ENCODE results near the gene POMGNT1. TPM values are rescaled to one million over a fixed set of nuclear protein-coding genes. Genes with fewer than 3 reads are reported as not detected.
A peak's percentile ranks its signal among the peaks of the same experiment; 100 is the strongest.

The POMGNT1 gene
- total RNA-seq, 1 experiment from 2014 or later: 74.5 TPM

DNA sequence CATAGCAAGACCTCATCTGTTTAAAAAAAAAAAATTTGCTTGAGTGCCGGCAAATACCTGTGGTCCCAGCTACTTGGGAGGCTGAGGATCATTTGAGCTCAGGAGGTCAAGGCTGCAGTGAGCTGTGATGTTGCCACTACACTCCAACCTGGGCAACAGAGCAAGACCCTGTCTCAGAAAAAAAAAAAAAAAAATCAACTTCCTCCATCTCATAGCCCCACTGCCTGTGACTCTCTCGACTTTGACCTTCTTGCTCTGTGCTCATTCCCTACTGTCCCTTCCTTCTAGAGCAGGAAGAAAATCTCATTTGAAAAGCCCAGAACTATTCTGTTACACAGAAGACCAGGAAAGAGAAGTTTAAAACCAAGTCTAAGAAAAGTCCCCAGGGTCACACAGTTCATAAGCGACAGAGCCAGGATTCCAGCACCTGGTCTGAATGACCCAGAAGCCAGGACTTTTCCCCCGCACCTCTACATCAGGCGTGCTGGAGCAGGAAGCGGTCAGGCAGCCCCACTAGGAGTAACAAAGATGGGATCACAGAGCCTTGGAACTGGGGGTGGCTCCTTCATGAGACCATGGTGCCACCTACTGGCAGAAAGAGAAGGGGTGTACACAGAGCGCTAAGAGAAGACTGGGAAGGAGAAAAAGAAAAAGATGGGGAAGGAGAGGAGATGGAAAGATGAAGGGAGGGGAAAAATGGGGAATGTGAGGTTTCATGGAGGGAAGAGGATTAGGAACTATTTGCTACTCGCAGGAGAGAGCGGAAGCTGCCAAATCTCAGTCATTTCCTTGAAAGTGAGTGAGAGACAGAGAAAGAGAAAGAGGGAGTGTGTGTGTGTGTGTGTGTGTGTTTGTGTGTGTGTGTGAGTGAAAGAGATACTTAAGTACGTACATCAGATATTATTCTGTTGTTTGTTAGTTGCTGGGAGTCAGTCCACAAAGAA, 18.8 kb downstream of the POMGNT1 start:
- CTCF ChIA-PET: interaction anchor here (0.6 to 1.5 kb wide), 6 partner anchors 24 to 140 kb away, joined by 3 to 4 read pairs (median 3); no protein-coding TSS in a partner anchor
- H3K9me3 Mint-ChIP-seq (ENCODE audit: low read depth, unreplicated experiment): no peaks in the 10 kb centered on the region
- TF ChIP-seq, protein P1, sequence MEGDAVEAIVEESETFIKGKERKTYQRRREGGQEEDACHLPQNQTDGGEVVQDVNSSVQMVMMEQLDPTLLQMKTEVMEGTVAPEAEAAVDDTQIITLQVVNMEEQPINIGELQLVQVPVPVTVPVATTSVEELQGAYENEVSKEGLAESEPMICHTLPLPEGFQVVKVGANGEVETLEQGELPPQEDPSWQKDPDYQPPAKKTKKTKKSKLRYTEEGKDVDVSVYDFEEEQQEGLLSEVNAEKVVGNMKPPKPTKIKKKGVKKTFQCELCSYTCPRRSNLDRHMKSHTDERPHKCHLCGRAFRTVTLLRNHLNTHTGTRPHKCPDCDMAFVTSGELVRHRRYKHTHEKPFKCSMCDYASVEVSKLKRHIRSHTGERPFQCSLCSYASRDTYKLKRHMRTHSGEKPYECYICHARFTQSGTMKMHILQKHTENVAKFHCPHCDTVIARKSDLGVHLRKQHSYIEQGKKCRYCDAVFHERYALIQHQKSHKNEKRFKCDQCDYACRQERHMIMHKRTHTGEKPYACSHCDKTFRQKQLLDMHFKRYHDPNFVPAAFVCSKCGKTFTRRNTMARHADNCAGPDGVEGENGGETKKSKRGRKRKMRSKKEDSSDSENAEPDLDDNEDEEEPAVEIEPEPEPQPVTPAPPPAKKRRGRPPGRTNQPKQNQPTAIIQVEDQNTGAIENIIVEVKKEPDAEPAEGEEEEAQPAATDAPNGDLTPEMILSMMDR (IDR thresholded peaks at IDR 0.05; ENCODE audit: unreplicated experiment): peak; percentile 85
- H3K27ac Mint-ChIP-seq (ENCODE audit: unreplicated experiment): no peak overlapping the region
- H3K27me3 Mint-ChIP-seq (ENCODE audit: unreplicated experiment): no peaks in the 10 kb centered on the region
- no peak overlapping the region for H3K4me3 Mint-ChIP-seq (ENCODE audit: low read depth, unreplicated experiment)
- BruUV-seq (replicated peaks): no TSS peak
- peaks cover 23% of the 10 kb centered on the region for H3K36me3 Mint-ChIP-seq (ENCODE audit: insufficient read depth, unreplicated experiment)
- DNase-seq: peak; percentile 88
- H3K4me1 Mint-ChIP-seq (ENCODE audit: low read depth, unreplicated experiment): peaks cover 6% of the 10 kb centered on the region
- intact Hi-C loops (cut with micrococcal nuclease; ENCODE audit: unreplicated experiment): loop anchor here (1.0 to 5.0 kb wide), 5 partner anchors 44 to 287 kb away; no protein-coding TSS in a partner anchor

DNA sequence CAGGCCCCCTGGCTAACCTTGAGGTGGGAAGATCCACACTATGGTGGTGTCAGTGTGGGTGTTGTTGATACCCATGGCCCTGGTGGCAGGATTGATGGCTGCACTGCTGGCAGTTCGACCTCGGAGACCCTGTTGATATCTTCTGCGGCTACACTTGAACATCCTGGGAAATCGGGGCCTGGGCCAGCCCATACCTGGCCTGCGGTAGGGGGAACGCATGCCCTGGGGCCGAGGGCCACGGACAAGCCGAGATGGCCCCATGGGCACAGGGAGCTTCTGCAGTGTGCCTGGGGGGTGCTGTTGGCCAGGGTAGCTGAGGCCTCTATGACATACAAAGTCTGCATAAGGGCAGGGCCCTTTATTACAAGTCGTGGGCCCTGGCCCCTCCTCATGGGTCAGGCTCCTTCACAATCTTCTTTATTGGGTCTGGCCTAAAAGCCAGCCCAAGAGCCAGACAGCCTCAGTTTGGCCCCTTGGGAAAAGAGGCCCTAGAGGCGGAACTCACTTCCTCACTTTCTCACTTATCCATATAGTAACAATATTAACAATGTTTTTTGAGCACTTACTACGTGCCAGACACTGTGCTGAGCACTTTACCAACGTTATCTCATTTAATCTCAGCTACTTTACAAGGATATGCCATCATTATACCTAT, 21.9 kb downstream of the POMGNT1 start, which contains the start of gene P3R3URF:
Gene P3R3URF, minus strand, starts transcription at position 278 of the 655 bp plus-strand sequence. Its CDS starts 17 bp downstream, at position 261.
- Mint-ChIP-seq H3K9me3 (ENCODE audit: low read depth, unreplicated experiment) (no peaks in the 10 kb centered on the region), H3K4me1 (ENCODE audit: low read depth, unreplicated experiment) (no peaks in the 10 kb centered on the region), H3K27ac (ENCODE audit: unreplicated experiment) (no peak within 1 kb of the TSS), H3K36me3 (ENCODE audit: insufficient read depth, unreplicated experiment) (peaks cover 14% of the 10 kb centered on the region), H3K27me3 (ENCODE audit: unreplicated experiment) (no peaks in the 10 kb centered on the region), H3K4me3 (ENCODE audit: low read depth, unreplicated experiment) (no peak within 1 kb of the TSS)
- TF ChIP-seq, protein P1 (IDR thresholded peaks at IDR 0.05; ENCODE audit: unreplicated experiment): no peak
- DNase-seq: no peak
- no TSS peak for BruUV-seq (replicated peaks)
- intact Hi-C loops (cut with micrococcal nuclease; ENCODE audit: unreplicated experiment): no loop called here
- CTCF ChIA-PET: interaction anchor here (0.6 to 1.4 kb wide), 2 partner anchors 41 to 359 kb away, joined by 3 read pairs; a partner anchor contains a TSS

DNA sequence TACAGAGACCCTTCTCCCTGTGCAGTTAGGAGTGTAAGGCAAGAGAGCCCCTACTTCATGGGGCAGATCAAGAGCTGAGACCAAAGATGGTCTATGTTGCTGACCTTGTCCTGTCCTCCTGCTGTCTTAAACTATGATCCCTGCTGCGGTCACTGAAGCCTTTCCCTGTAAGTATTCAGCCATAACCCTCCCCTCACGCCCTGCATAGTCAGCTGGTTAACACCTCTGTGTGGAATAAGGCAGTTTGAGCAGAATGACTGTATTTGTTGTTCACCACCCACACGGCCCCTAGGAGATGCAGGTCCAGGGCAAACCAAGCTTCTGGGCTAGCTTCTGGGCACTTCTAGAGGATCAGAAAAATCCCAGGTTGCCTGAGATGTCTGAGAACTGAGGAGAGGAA, 23.0 kb downstream of the POMGNT1 start:
- TF ChIP-seq, protein P1 (IDR thresholded peaks at IDR 0.05; ENCODE audit: unreplicated experiment): no peak
- intact Hi-C loops (cut with micrococcal nuclease; ENCODE audit: unreplicated experiment): no loop called here
- Mint-ChIP-seq H3K9me3 (ENCODE audit: low read depth, unreplicated experiment) (no peaks in the 10 kb centered on the region), H3K27me3 (ENCODE audit: unreplicated experiment) (no peaks in the 10 kb centered on the region), H3K27ac (ENCODE audit: unreplicated experiment) (no peak overlapping the region), H3K36me3 (ENCODE audit: insufficient read depth, unreplicated experiment) (peaks cover 24% of the 10 kb centered on the region), H3K4me3 (ENCODE audit: low read depth, unreplicated experiment) (no peak overlapping the region), H3K4me1 (ENCODE audit: low read depth, unreplicated experiment) (no peaks in the 10 kb centered on the region)
- no TSS peak for BruUV-seq (replicated peaks)
- DNase-seq: no peak
- CTCF ChIA-PET: no interaction called here

DNA sequence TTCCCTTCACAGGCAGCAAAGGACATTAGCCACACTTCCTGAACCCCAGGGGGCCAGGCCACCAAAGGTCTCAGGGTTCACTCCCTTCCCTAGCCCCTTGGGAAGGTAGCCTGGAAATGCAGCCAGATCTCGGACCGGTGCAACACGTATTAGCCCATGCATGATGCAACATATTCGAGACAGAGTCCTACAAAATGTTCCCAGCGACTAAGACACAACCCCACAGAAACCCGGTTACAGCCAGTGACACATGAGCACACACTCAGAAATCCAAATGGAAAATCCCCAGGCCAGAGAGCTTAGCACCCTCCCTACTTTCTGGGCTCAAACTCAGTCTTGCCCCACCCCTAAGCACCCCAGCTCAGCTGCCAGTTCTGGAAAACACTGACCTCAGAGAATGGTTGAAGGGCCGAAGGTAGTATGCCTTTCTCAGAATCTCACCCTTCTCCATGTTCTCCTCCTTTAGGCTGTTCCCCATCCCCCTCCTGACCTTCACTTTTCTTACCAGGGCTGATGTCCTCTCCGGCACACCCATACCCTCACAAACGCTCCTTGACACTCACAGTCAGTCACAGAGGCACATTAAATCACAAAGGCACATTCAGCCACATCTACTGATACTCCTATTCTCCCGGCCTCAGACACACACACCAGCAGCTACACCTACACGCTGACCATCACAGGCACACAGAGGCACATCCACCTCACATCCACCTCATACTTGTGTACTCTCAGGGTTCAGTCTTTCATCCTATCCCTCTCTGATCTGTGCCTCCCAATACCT, 23.6 kb downstream of the POMGNT1 start, which contains the start of gene TSPAN1:
Gene TSPAN1, plus strand, starts transcription at position 640 of the 784 bp plus-strand sequence. CDS start 6,021 bp downstream, outside the sequence.
- peaks cover 25% of the 10 kb centered on the region for H3K36me3 Mint-ChIP-seq (ENCODE audit: insufficient read depth, unreplicated experiment)
- intact Hi-C loops (cut with micrococcal nuclease; ENCODE audit: unreplicated experiment): no loop called here
- no peaks in the 10 kb centered on the region for H3K27me3 Mint-ChIP-seq (ENCODE audit: unreplicated experiment)
- TF ChIP-seq, protein P1 (IDR thresholded peaks at IDR 0.05; ENCODE audit: unreplicated experiment): no peak
- no peak within 1 kb of the TSS for H3K4me3 Mint-ChIP-seq (ENCODE audit: low read depth, unreplicated experiment)
- H3K27ac Mint-ChIP-seq (ENCODE audit: unreplicated experiment): no peak within 1 kb of the TSS
- CTCF ChIA-PET: no interaction called here
- no TSS peak for BruUV-seq (replicated peaks)
- no peaks in the 10 kb centered on the region for H3K4me1 Mint-ChIP-seq (ENCODE audit: low read depth, unreplicated experiment)
- H3K9me3 Mint-ChIP-seq (ENCODE audit: low read depth, unreplicated experiment): no peaks in the 10 kb centered on the region
- DNase-seq: no peak

Measured in Calu3 (cell line).